ENCODE data around the gene PKP3. TPM values are rescaled to one million over a fixed set of nuclear protein-coding genes. Genes with fewer than 3 reads are reported as not detected.

PKP3 gene
- total and polyA plus RNA-seq, 2 donors from 2014 or later, result 1.9 to 3.6 TPM

DNA sequence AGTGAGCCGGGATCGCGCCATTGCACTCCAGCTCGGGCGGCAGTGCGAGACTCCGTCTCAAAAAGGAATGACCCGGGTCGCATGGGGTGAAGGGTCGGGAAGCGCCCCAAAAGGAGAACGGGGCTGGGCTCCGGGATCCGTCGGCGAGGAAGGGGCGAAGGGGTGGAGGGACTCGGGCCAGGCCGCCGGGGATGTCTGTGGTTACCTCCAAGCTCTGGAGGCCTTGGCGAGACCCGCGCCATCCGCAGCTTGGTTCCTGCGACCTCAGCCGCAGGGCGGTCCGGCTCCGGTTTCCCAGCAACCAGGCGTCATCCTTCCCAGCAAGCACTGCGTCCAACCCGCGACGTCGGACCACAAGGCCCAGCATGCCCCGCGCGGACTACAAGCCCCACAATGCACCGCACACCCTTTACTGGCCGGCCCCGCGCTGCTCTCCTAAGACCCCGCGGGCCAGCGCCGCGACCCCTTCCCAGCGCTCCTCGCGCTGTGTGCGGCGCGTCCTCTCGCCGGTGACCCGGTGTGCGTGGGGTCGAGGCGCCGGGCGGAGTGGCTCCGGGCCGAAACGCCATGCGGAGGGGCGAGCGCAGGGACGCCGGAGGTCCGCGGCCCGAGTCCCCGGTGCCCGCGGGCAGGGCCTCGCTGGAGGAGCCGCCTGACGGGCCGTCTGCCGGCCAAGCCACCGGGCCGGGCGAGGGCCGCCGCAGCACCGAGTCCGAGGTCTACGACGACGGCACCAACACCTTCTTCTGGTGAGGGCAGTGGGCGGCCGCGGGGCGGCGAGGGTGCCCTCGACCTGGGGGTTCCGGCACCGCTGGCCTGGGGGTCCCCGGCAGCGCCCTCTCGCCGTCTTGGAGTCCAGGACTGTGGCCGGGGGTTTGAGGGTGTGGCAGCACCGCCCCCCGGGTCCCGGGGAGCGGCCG is 56.1 kb downstream of the PKP3 start, which contains the start of gene PTDSS2:
Gene PTDSS2, plus strand, starts transcription at position 391 of the 920 bp plus-strand sequence. Its CDS starts 177 bp downstream, at position 568.
- Histone ChIP-seq H3K4me3 (ENCODE audit: low read length in 3 of 3) (peak within 1 kb of the TSS; percentile 49 to 82 (median 80)), H3K27me3 (ENCODE audit: control insufficient read depth, insufficient read depth, low read length) (no peaks in the 10 kb centered on the region), H3K9ac (ENCODE audit: low read length in 3 of 3) (peak within 1 kb of the TSS; percentile 52 to 67 (median 55)), H3K36me3 (ENCODE audit: control insufficient read depth in 2 of 3, insufficient read depth in 3 of 3, low read length in 3 of 3) (peaks cover 0 to 9% (median 5%) of the 10 kb centered on the region in 3 donors), H3K9me3 (ENCODE audit: control insufficient read depth in 2 of 3, insufficient read depth in 1 of 3, low read length in 3 of 3) (no peaks in the 10 kb centered on the region), H3K27ac (ENCODE audit: low read depth in 2 of 2, low read length in 2 of 2) (peak within 1 kb of the TSS; percentile 86), H3K4me1 (ENCODE audit: control insufficient read depth in 2 of 3, insufficient read depth in 2 of 3, low read depth in 1 of 3, low read length in 3 of 3) (peaks cover 0 to 24% (median 0%) of the 10 kb centered on the region in 3 donors)
- TF ChIP-seq, protein P1, sequence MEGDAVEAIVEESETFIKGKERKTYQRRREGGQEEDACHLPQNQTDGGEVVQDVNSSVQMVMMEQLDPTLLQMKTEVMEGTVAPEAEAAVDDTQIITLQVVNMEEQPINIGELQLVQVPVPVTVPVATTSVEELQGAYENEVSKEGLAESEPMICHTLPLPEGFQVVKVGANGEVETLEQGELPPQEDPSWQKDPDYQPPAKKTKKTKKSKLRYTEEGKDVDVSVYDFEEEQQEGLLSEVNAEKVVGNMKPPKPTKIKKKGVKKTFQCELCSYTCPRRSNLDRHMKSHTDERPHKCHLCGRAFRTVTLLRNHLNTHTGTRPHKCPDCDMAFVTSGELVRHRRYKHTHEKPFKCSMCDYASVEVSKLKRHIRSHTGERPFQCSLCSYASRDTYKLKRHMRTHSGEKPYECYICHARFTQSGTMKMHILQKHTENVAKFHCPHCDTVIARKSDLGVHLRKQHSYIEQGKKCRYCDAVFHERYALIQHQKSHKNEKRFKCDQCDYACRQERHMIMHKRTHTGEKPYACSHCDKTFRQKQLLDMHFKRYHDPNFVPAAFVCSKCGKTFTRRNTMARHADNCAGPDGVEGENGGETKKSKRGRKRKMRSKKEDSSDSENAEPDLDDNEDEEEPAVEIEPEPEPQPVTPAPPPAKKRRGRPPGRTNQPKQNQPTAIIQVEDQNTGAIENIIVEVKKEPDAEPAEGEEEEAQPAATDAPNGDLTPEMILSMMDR (IDR thresholded peaks at IDR 0.05; ENCODE audit: borderline replicate concordance, extremely low read depth, insufficient read depth), result peak; percentile 17
- DNase-seq (peak; percentile 98 to 99 (median 98)), FAIRE-seq (no peak)
- intact Hi-C loops (cut with DNase I), result no loop called here

GRCh38 chr11:450809-451451 is 56.9 kb downstream of the PKP3 start:
- FAIRE-seq (no peak), DNase-seq (peak; percentile 79 to 90 (median 88))
- intact Hi-C loops (cut with DNase I), result no loop called here
- Histone ChIP-seq H3K9me3 (ENCODE audit: control insufficient read depth in 2 of 3, insufficient read depth in 1 of 3, low read length in 3 of 3) (no peaks in the 10 kb centered on the region), H3K4me3 (ENCODE audit: low read length in 3 of 3) (peak overlapping the region; percentile 49 to 82 (median 80)), H3K9ac (ENCODE audit: low read length in 3 of 3) (peak overlapping the region; percentile 52 to 67 (median 55)), H3K36me3 (ENCODE audit: control insufficient read depth in 2 of 3, insufficient read depth in 3 of 3, low read length in 3 of 3) (peaks cover 0 to 9% (median 5%) of the 10 kb centered on the region in 3 donors), H3K27me3 (ENCODE audit: control insufficient read depth, insufficient read depth, low read length) (no peaks in the 10 kb centered on the region), H3K4me1 (ENCODE audit: control insufficient read depth in 2 of 3, insufficient read depth in 2 of 3, low read depth in 1 of 3, low read length in 3 of 3) (peaks cover 0 to 26% (median 0%) of the 10 kb centered on the region in 3 donors), H3K27ac (ENCODE audit: low read depth in 2 of 2, low read length in 2 of 2) (peak overlapping the region; percentile 41 to 86)
- TF ChIP-seq, protein P1 (IDR thresholded peaks at IDR 0.05; ENCODE audit: borderline replicate concordance, extremely low read depth, insufficient read depth), result peak; percentile 38

DNA sequence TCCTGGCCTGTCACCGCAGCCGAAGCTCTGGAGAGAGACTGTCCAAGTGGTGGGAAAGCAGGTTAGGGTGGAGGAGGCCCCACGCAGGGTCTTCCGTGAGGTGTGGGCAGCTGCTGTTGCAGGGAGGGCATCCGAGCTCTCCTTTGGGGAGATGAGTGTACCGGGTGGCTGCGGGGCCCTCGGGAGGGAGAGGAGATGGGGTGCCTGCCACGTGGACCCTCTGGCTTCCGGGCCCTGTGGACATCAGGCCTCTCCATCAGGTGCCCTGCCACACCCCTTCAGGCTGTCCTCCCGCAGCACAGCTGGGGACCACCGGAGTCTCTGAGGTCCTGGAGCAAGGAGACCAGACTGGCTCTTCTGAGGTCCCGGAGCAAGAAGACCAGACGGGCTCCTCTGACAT is 57.7 kb downstream of the PKP3 start:
- intact Hi-C loops (cut with DNase I), result no loop called here
- H3K27ac ChIP-seq (ENCODE audit: low read depth in 2 of 2, low read length in 2 of 2), result no peak overlapping the region
- no peaks in the 10 kb centered on the region for H3K9me3 ChIP-seq (ENCODE audit: control insufficient read depth in 2 of 3, insufficient read depth in 1 of 3, low read length in 3 of 3)
- no peak for FAIRE-seq
- peak overlapping the region in 1 of 3 donors; percentile 37 for H3K9ac ChIP-seq (ENCODE audit: low read length in 3 of 3)
- TF ChIP-seq, protein P1 (IDR thresholded peaks at IDR 0.05; ENCODE audit: borderline replicate concordance, extremely low read depth, insufficient read depth), result no peak
- H3K27me3 ChIP-seq (ENCODE audit: control insufficient read depth, insufficient read depth, low read length), result no peaks in the 10 kb centered on the region
- H3K36me3 ChIP-seq (ENCODE audit: control insufficient read depth in 2 of 3, insufficient read depth in 3 of 3, low read length in 3 of 3), result peaks cover 0 to 9% (median 5%) of the 10 kb centered on the region in 3 donors
- H3K4me1 ChIP-seq (ENCODE audit: control insufficient read depth in 2 of 3, insufficient read depth in 2 of 3, low read depth in 1 of 3, low read length in 3 of 3), result peaks cover 0 to 26% (median 0%) of the 10 kb centered on the region in 3 donors
- H3K4me3 ChIP-seq (ENCODE audit: low read length in 3 of 3), result peak overlapping the region in 2 of 3 donors; percentile 80 to 82
- DNase-seq, result peak in 1 of 5 donors; percentile 79
